ENCODE data around the gene KTN1.

GRCh38 chr14:55684956-55685584 is 105.1 kb downstream of the KTN1 start:
- no peak for TF ChIP-seq POLR2A (IDR thresholded peaks at IDR 0.05)
- TF ChIP-seq CTCF (IDR thresholded peaks at IDR 0.05) = no peak
